ENCODE results near the gene DDX50. TPM values are rescaled to one million over a fixed set of nuclear protein-coding genes. Genes with fewer than 3 reads are reported as not detected.
A peak's percentile ranks its signal among the peaks of the same experiment; 100 is the strongest.

DDX50 gene
- total and polyA plus RNA-seq, 9 donors = 27.8 to 52.2 (median 44.6) TPM

GRCh38 chr10:68955355-68955831 lies 54.3 kb downstream of the DDX50 start:
- 2 to 4% (median 3%) methylated on average over 16 of the region's 16 CpGs for WGBS, 3 donors
- Histone ChIP-seq H3K36me3 (no peaks in the 10 kb centered on the region), H3K4me3 (peak overlapping the region; percentile 93), H3K27me3 (no peaks in the 10 kb centered on the region), H3K4me1 (ENCODE audit: insufficient read depth) (peaks cover 9% of the 10 kb centered on the region), H3K9me3 (no peaks in the 10 kb centered on the region), H3K27ac (peak overlapping the region in 1 of 2 donors; percentile 80)
- no peak for DNase-seq
- TF ChIP-seq CTCF (IDR thresholded peaks at IDR 0.05) (no peak), POLR2A (IDR thresholded peaks at IDR 0.05) (no peak), EP300 (IDR thresholded peaks at IDR 0.05) (no peak)
- intact Hi-C loops (cut with DNase I) = loop anchor here in 1 of 4 donors (5.0 kb wide), 1 partner anchor 137 kb away; no protein-coding TSS in a partner anchor

DNA sequence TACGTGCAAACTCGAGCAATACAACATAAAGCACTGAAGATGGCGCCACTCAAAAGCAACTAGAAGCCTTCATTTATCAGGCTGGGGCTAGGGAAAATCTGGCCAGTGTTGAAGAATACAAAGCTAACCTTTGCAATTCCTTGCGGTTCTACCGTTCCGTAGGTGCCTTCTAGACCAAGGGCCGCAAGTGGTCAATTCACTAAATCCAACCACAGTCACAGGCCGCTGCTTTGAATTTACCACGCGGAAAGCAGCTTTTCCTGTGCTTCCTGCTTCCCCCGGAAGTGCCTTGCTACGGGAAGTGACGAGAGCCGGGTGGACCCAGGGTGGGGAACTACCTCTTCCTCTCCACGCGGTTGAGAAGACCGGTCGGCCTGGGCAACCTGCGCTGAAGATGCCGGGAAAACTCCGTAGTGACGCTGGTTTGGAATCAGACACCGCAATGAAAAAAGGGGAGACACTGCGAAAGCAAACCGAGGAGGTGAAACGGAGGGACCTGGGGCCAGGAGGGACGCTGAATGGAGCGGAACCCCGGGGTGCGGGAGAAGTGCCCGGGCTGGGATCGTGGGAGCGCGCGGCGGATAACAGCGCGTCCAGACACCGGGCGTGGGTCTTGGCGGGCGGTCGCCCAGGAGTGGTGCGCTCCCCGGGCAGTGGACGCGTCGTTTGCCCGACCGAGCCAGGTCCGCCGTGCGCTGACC lies 54.9 kb downstream of the DDX50 start, which contains the start of gene DDX21:
TSS of gene DDX21 (plus strand) at position 339 of the 701 bp plus-strand sequence. CDS start at position 395, 56 bp downstream.
- peak; percentile 13 to 65 (median 62) for TF ChIP-seq CTCF (IDR thresholded peaks at IDR 0.05)
- no peak for TF ChIP-seq EP300 (IDR thresholded peaks at IDR 0.05)
- TF ChIP-seq POLR2A (IDR thresholded peaks at IDR 0.05) = peak; percentile 81
- H3K27ac ChIP-seq = peak within 1 kb of the TSS; percentile 63 to 80
- 0% methylated on average over 53 of the region's 53 CpGs for WGBS, 3 donors
- H3K27me3 ChIP-seq = no peaks in the 10 kb centered on the region
- H3K4me3 ChIP-seq = peak within 1 kb of the TSS; percentile 93
- H3K36me3 ChIP-seq = no peaks in the 10 kb centered on the region
- intact Hi-C loops (cut with DNase I) = loop anchor here in 1 of 4 donors (5.0 kb wide), 1 partner anchor 136 kb away; no protein-coding TSS in a partner anchor
- peak; percentile 82 to 88 (median 85) for DNase-seq
- H3K9me3 ChIP-seq = no peaks in the 10 kb centered on the region
- peaks cover 9% of the 10 kb centered on the region for H3K4me1 ChIP-seq (ENCODE audit: insufficient read depth)

- intact Hi-C loops (cut with DNase I) = loop anchor here in 1 of 4 donors (5.0 kb wide), 1 partner anchor 135 kb away; no protein-coding TSS in a partner anchor
- TF ChIP-seq POLR2A (IDR thresholded peaks at IDR 0.05) (no peak), EP300 (IDR thresholded peaks at IDR 0.05) (no peak), CTCF (IDR thresholded peaks at IDR 0.05) (no peak)
- no peaks in the 10 kb centered on the region for H3K27me3 ChIP-seq
- no peak for DNase-seq
- WGBS, 3 donors = 22 to 51% (median 37%) methylated on average over 7 of the region's 7 CpGs
- H3K4me1 ChIP-seq (ENCODE audit: insufficient read depth) = peaks cover 9% of the 10 kb centered on the region
- no peaks in the 10 kb centered on the region for H3K36me3 ChIP-seq
- no peaks in the 10 kb centered on the region for H3K9me3 ChIP-seq
- no peak overlapping the region for H3K27ac ChIP-seq
- H3K4me3 ChIP-seq = peak overlapping the region; percentile 93
Observed at GRCh38 chr10:68957284-68957615, 56.1 kb downstream of the DDX50 start.

- no peaks in the 10 kb centered on the region for H3K27me3 ChIP-seq
- no peak for TF ChIP-seq POLR2A (IDR thresholded peaks at IDR 0.05)
- TF ChIP-seq CTCF (IDR thresholded peaks at IDR 0.05) = no peak
- no peak for TF ChIP-seq EP300 (IDR thresholded peaks at IDR 0.05)
- no peak for DNase-seq
- no peak overlapping the region for H3K4me3 ChIP-seq
- 34 to 49% (median 42%) methylated on average over 3 of the region's 3 CpGs for WGBS, 3 donors
- no peak overlapping the region for H3K27ac ChIP-seq
- no peaks in the 10 kb centered on the region for H3K36me3 ChIP-seq
- intact Hi-C loops (cut with DNase I) = loop anchor here in 1 of 4 donors (5.0 kb wide), 1 partner anchor 135 kb away; no protein-coding TSS in a partner anchor
- H3K4me1 ChIP-seq (ENCODE audit: insufficient read depth) = peaks cover 9% of the 10 kb centered on the region
- H3K9me3 ChIP-seq = no peaks in the 10 kb centered on the region
Observed at GRCh38 chr10:68957654-68958053, 56.5 kb downstream of the DDX50 start.

Measured in ovary (tissue), 9 donors.